Measurements from ENCODE around the gene MACROD2. TPM values are rescaled to one million over a fixed set of nuclear protein-coding genes. Genes with fewer than 3 reads are reported as not detected.
"Not testable (repeated sequence)": the region's sequence is repeated elsewhere in the genome, so short reads cannot be mapped to it uniquely, and the experiment has no call there.

MACROD2 gene
- polyA plus RNA-seq, 1 experiment: 0.47 TPM

DNA sequence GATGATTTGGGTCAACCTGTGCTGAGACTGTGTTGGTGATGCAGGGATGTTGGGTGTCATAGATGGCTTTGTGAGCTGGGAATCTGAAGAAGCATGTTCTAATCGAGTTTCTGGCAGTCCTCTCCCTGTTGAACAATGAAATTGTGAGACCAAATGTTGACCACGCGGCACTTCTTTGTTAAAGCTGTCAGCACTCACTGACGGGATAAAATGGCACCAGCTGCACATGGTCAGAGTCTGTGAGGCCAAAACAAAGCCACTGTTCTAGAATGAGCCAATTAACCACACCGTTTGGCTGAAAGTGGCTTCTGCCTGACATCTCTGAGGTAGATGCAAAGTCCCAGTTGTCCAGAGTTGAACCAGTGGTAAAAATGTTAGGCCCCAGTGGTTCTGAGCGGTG, 2015.7 kb downstream of the MACROD2 start:
- CTCF ChIA-PET: interaction anchor here (1.1 kb wide), 1 partner anchor 118 kb away, joined by 3 read pairs; no protein-coding TSS in a partner anchor
- no peak for DNase-seq (ENCODE audit: low read depth)
- TF ChIP-seq, protein P1, sequence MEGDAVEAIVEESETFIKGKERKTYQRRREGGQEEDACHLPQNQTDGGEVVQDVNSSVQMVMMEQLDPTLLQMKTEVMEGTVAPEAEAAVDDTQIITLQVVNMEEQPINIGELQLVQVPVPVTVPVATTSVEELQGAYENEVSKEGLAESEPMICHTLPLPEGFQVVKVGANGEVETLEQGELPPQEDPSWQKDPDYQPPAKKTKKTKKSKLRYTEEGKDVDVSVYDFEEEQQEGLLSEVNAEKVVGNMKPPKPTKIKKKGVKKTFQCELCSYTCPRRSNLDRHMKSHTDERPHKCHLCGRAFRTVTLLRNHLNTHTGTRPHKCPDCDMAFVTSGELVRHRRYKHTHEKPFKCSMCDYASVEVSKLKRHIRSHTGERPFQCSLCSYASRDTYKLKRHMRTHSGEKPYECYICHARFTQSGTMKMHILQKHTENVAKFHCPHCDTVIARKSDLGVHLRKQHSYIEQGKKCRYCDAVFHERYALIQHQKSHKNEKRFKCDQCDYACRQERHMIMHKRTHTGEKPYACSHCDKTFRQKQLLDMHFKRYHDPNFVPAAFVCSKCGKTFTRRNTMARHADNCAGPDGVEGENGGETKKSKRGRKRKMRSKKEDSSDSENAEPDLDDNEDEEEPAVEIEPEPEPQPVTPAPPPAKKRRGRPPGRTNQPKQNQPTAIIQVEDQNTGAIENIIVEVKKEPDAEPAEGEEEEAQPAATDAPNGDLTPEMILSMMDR (IDR thresholded peaks at IDR 0.05; ENCODE audit: insufficient read depth, low read depth, low read length): no peak
- Histone ChIP-seq H3K27me3 (ENCODE audit: control insufficient read depth, insufficient read depth, low read length) (no peaks in the 10 kb centered on the region), H3K36me3 (ENCODE audit: control insufficient read depth, insufficient read depth, low read length) (no peaks in the 10 kb centered on the region), H3K4me3 (ENCODE audit: low read depth, low read length) (no peak overlapping the region)
- POLR2A ChIA-PET: no interaction called here

DNA sequence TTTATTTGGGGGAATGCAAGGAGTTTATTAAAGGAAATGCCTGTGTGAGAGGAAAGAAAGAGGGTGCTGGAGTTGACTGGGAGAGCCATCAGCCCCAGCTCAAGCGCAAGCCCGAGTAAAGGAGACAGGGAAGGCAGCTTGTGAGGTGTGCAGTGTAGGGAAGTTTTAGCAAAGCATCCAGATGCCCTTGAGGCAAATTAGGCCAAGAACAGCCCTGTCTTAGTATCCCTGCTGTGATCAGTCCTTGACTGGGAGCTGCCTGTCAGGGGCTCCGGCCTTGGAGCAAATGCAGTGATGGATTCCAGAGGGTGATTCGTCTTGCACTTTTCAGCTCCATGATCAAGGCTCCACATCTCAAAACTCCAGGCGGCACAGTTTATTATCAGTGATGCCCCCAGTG, 2016.2 kb downstream of the MACROD2 start:
- CTCF ChIA-PET: interaction anchor here (1.1 kb wide), 1 partner anchor 117 kb away, joined by 3 read pairs; no protein-coding TSS in a partner anchor
- POLR2A ChIA-PET: no interaction called here
- no peak for DNase-seq (ENCODE audit: low read depth)
- Histone ChIP-seq H3K27me3 (ENCODE audit: control insufficient read depth, insufficient read depth, low read length) (no peaks in the 10 kb centered on the region), H3K36me3 (ENCODE audit: control insufficient read depth, insufficient read depth, low read length) (no peaks in the 10 kb centered on the region), H3K4me3 (ENCODE audit: low read depth, low read length) (no peak overlapping the region)
- TF ChIP-seq, protein P1 (IDR thresholded peaks at IDR 0.05; ENCODE audit: insufficient read depth, low read depth, low read length): no peak

DNA sequence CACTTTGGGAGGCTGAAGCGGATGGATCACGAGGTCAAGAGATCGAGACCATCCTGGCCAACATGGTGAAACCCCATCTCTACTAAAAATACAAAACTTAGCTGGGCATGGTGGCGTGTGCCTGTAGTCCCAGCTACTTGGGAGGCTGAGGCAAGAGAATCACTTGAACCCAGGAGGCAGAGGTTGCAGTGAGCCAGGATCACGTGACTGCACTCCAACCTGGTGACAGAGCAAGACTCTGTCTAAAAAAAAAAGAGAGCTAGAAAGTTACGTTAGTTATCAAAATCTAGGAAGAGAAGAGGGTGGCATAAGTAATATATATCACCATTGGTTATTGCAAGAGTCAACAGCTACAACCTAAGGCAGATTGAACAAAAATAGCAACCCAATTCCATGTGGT, 2017.6 kb downstream of the MACROD2 start:
- H3K36me3 ChIP-seq (ENCODE audit: control insufficient read depth, insufficient read depth, low read length); H3K4me3 ChIP-seq (ENCODE audit: low read depth, low read length); DNase-seq (ENCODE audit: low read depth); CTCF ChIA-PET; POLR2A ChIA-PET; H3K27me3 ChIP-seq (ENCODE audit: control insufficient read depth, insufficient read depth, low read length): not testable (repeated sequence)

DNA sequence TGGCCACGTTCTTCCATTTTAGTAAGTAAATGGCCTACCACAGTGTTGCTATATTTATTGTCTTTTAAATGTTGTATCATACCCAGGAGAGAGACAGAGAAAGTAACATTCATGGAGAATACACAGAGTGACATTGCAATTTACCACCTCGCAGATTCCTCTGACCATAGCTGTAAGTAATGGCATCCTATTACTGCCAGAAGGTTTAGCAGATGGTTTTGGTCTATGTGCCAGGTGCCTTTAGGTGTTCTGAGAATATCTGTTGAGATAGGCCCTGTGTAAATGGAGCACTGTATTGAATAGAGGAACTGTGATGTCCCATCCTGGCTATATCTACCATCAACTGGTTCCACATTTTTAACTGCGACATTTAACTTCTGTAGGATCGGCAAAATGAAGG, 2018.3 kb downstream of the MACROD2 start:
- DNase-seq (ENCODE audit: low read depth): no peak
- TF ChIP-seq, protein P1 (IDR thresholded peaks at IDR 0.05; ENCODE audit: insufficient read depth, low read depth, low read length): no peak
- POLR2A ChIA-PET: no interaction called here
- Histone ChIP-seq H3K36me3 (ENCODE audit: control insufficient read depth, insufficient read depth, low read length) (no peaks in the 10 kb centered on the region), H3K4me3 (ENCODE audit: low read depth, low read length) (no peak overlapping the region), H3K27me3 (ENCODE audit: control insufficient read depth, insufficient read depth, low read length) (no peaks in the 10 kb centered on the region)
- CTCF ChIA-PET: no interaction called here

DNA sequence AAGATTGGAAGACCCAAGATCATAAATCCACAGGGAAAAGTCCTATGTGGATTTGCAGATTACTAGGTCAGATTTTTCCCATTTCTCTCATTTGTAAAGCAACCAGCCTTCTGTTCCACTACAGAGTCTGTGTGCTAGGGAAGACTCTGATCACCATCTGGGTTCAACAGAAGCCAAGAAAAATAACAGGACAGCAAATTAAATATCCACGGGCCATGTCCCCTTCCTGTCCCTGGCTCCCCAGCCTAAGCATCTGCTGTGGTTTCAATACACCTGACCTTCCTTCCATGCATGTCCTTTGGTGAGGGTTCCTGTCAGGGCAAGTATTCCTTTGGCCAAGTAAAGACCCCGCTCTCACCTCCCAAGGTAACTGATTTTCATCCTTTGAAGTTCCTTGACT, 2019.1 kb downstream of the MACROD2 start:
- Histone ChIP-seq H3K36me3 (ENCODE audit: control insufficient read depth, insufficient read depth, low read length) (no peaks in the 10 kb centered on the region), H3K27me3 (ENCODE audit: control insufficient read depth, insufficient read depth, low read length) (no peaks in the 10 kb centered on the region), H3K4me3 (ENCODE audit: low read depth, low read length) (no peak overlapping the region)
- POLR2A ChIA-PET: no interaction called here
- TF ChIP-seq, protein P1 (IDR thresholded peaks at IDR 0.05; ENCODE audit: insufficient read depth, low read depth, low read length): no peak
- CTCF ChIA-PET: no interaction called here
- DNase-seq (ENCODE audit: low read depth): no peak

DNA sequence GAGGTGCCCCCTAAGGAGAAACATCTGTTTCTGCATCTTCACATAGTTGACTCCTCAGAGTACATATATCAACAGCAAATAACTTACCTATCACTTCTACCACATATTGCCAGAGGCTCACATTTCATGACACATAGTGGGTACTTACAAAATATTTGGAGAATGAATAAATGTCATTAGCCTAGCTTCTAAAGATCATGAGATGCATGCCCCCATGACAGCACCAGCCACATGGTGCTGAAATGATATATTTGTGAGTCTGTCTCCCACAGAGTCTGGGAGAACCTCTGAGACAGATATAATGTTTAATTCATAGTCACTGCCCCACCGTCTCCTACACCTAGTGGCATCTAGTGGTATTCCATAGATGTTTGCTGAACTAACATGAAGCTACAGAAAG, 2022.3 kb downstream of the MACROD2 start:
- Histone ChIP-seq H3K4me3 (ENCODE audit: low read depth, low read length) (no peak overlapping the region), H3K36me3 (ENCODE audit: control insufficient read depth, insufficient read depth, low read length) (no peaks in the 10 kb centered on the region), H3K27me3 (ENCODE audit: control insufficient read depth, insufficient read depth, low read length) (no peaks in the 10 kb centered on the region)
- POLR2A ChIA-PET: no interaction called here
- TF ChIP-seq, protein P1 (IDR thresholded peaks at IDR 0.05; ENCODE audit: insufficient read depth, low read depth, low read length): no peak
- no peak for DNase-seq (ENCODE audit: low read depth)
- CTCF ChIA-PET: interaction anchor here (0.7 kb wide), 1 partner anchor 354 kb away, joined by 4 read pairs; no protein-coding TSS in a partner anchor

All from BJ (cell line).